Measurements from ENCODE around the gene DBF4B.
"Not testable (repeated sequence)": the region's sequence is repeated elsewhere in the genome, so short reads cannot be mapped to it uniquely, and the experiment has no call there.

The DBF4B gene

DNA sequence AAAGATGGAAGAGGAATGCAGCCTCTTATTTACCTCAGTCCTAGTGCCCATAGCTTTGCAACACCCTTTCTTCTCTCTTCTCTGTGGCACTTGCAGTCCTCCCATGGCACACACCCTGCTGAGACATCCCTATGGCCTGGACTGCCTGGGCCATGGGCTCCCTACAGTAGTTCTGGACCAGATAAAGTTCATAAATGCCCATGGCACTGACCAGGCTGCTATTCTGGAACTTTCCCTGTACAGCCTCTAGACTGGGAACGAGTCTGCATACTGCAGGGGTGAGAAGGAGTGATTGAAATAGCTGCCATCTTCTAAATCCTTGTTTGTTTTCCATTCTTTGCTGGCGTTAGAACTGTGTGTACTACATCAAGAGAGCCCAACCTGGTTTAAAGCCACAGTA lies 25.8 kb downstream of the DBF4B start:
- no peak for DNase-seq

DNA sequence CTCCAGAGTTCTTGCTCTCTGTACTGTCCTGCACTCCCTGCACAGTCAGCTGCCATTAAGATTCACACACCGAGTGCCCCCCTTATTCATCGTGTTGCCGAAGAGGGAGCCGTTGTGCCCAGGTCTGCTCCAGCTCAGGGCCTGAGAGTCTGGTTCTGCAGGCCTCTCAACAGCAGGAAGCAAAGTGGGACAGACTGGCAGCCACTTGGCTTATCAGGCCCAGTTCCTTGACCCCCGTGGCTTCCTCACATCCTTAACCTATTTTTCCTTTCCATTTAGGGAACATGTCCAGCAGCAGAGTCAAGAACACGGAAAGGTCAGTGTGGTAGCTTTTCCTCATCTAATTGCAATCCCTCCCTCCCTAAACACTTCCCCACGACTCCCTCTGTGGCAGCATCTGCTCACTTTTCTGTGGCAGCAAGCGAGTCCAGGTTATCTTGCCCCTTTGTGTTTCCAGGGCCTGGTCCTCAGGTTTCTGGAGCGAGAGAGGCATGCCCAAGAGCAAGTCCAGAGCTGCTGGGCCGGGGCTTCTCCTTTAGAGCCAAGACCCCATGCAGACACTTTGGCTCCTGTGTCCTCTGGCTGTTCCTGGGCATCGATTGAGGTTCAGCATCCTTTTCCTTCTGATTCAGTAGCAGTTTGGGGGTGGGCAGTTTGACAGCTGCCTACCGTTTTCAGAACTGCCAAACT lies 28.2 kb downstream of the DBF4B start:
- no peak for DNase-seq

DNA sequence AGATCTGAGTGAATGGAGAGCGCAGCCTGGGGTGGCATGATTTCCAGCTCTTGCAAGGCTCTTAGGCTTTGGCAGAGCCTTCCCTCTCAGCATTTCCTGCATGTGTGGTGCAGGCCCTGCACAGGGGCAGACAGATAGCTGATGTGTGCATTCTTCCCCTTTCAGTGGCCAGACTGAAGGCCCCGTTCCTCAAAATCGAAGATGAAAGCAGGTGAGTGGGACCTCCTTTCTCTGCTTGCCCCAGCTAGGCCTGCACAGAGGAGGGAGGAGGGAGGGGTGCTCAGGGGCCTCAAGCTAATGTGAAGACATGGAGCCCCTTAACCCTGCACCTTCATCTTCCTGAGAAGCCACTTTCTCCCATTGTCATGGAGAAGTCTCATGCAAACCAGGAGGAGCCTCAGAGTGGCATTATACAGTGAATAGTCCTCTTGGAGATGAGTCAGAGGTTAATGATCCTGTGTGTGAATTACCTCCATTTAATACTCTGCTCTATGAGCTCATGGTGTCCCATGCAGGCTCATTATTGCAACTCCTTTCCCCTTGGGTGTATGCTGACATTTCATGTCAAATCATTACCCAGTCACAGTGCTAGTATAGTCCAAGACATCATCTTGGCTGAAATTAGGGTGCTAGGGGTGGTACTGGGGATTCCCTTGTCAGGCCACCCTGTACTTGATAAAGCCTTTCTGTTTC lies 29.9 kb downstream of the DBF4B start:
- no peak for DNase-seq

DNA sequence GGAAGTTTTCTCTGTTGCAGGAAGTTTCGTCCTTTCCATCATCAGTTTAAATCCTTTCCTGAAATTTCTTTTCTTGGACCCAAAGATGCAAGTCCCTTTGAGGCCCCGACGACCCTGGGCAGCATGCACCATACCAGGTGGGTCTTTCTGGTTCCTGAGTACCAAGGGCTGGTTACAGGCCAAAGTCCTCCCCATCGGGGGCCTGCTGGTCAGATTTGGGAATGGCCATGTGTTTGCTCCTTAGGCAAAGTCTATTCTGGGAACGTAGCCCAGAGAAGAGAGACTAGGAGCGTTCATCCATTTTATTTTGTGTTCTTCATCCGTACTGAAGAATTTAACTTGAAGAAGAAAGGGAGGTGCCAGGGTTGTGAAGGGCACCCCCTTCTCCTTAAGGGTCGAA lies 32.9 kb downstream of the DBF4B start:
- DNase-seq = no peak

DNA sequence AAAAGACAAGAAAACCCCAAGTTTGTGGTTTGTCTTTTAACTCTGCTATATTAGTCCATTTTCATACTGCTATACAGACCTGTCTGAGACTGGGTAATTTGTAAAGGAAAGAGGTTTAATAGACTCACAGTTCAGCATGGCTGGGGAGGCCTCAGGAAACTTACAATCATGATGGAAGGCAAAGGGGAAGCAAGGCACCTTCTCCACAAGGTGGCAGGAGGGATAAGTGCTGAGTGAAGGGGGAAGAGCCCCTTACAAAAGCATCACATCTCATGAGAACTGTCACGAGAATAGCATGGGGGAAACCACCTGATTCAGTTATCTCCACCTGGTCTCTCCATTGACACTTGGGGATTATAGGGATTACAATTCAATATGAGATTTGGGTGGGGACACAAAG lies 36.8 kb downstream of the DBF4B start:
- DNase-seq = no peak

DNA sequence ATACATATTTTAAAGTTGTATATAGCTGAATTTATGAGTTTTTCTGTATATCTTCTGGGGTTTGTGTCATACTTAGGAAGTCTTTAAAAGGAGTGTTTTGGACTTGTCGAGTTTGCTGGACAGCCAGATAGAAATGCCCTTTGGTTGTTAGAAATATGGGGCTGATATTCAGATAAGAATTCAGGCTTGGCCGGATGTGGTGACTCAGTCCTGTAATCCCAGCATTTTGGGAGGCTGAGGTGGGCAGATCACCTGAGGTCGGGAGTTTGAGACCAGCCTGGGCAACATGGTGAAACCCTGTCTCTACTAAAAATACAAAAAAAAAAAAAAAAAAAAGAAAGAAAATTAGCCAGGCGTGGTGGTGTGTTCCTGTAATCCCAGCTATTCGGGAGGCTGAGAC lies 37.3 kb downstream of the DBF4B start:
- not testable (repeated sequence) for DNase-seq

DNA sequence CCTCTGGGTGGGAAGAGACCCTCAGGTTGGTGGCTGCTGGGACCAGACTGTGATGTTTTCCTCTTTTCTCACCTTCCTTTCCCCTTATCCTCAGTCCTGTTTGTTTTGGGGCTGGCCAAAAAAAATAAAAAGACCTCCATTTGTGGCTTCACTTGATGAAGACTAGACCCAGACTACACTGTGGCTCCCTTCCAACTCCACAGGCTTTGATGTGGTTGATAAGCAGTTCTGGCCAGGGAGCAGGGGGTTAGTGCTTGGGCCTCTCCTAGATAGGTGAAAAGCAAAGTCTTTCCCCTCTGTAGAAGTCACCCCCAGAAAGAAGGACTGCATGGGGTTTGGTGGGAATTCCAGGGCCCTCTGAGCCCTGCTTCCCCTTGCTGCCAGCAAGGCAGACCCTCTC lies 39.1 kb downstream of the DBF4B start:
- DNase-seq = no peak

DNA sequence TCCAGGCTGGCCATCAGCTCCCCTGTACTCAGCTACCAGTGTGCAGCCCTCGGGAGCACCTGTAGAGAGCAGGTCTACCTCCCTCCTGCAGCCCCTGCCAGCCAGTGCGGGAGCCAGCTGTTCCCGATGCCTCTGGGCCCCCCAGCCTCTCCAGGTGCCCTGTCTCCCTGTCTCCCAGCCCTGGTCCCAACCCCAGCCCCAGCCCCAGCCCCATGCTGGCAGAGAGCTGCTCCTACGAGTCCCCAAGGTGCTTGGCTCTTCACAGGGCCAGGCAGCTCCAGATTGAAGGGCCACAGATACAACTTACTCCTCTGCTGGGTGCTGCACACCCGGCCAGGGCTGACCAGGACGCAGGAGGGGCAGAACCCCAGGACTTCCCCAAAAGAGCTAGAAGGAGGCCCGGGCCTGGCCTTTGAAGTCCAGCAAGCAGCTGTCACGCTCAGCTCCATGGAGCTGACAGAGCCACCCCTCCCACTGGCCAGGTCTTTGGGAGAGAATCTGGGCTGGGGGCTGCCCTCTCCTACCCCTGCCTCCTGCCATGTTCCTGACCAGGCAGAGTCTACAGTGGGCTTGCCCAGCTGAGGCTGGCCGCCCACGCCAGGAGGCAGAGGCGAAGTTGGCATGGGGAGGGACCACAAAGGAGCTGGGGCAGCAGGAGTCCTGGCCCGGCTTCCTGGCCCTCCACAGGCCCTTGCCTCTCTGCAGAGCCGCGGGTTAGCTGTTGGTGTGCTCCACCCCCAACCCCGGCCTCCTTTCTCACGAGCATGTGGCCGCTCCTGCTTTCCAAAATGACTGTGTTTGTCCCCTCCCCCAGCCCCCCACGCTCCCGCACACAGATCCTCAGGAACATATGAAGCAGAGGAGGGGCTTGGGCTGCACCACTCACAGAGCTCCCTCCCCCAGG lies 40.9 kb downstream of the DBF4B start:
- DNase-seq = peak; percentile 78

DNA sequence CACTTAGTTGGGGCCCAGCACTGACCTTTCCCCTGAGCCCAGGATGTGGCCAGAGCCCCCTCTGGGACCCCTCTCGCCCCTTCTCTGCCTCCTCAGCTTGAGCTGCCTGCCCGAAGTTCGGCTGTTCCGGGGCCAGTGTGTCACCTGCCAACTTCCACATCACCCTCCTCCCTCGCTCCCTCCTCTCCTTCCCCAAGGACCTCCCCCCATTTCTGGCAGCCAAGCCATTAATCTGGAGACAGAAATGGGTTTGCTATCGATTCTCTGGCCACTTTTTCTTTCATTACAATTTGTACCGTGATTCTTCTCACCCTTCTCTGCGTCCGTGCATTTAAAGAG lies 41.5 kb downstream of the DBF4B start:
- no peak for DNase-seq

DNA sequence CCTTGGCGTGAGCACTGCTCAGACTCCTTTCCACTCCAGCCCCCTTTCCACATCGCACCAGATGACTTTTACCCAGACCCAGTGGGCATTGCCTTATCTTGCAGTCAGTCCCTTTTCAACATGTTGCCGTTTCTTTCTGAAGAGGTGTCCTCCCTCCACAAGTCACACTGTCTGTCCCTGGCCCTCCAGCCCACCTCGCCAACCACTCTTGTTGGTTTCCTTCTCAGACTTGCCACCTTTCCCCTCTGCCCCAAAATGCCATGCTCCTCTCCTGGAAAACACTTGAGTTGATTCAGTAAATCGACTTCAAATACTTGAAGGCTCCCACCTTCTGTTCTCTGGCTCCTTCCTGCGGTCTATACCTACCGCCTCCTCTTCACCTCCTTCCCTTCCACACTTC lies 42.9 kb downstream of the DBF4B start:
- no peak for DNase-seq

DNA sequence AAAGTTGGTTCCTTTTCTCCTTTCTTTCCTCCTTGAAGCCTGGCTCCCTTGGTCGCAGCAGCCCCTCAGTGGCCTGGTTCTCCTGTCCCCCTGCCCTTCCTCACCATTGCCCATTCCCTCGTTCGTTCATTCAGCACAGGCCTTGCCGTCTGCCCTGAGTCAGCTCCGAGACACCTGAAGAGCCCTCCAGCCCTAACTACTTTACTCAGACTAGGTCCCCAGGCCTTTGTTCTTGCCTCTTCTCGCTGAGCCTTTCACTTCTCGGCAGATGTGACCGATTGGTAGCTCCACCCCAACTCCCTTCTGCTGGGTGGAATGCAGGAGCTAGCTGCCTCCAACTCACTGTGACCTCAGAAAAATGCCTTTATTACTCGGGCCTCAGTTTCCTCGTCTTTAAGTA lies 43.3 kb downstream of the DBF4B start:
- DNase-seq = no peak

DNA sequence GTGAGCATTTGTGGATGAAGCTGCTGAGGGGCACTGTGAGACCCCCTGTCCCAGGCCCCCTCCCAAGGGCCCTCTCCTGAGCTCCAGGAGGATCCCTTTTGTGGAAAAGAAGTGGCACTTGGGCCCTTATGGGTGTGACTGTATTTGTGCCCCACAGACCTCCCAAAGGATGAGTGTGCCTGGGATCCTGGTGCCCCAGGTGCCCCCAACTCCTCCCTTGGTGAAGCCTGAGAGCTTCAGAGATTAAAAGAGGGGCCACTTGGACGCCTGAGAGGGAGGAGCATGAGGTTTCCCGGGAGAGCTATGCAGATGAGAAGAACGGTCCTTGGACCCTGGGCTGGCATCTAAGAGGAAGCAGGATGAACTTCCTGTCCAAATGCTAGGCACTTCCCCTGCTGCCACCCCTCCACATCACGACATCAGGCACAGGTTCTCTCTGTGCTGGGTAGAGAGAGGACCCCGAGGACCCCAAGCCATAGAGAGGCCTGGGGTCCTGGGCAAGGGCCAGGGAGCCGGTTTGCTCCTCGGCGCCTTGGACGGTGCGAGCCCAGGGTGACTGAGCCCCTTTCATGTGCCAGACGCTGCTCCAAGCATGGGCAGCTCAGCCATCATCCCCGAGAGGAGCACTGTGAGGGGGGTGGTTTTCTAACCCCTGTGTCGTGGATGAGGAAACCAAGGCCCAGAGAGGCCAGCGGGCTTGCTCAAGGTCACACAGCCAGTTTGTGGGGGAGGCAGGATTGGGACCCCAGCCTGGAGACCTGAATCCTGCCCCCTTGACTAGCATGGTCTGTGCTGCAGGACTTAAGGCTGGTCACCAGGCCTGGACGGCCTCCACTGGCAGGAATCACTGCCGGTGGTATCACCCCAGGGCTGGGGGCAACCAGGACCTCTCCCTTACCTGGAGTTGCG lies 44.7 kb downstream of the DBF4B start:
- DNase-seq = no peak

DNA sequence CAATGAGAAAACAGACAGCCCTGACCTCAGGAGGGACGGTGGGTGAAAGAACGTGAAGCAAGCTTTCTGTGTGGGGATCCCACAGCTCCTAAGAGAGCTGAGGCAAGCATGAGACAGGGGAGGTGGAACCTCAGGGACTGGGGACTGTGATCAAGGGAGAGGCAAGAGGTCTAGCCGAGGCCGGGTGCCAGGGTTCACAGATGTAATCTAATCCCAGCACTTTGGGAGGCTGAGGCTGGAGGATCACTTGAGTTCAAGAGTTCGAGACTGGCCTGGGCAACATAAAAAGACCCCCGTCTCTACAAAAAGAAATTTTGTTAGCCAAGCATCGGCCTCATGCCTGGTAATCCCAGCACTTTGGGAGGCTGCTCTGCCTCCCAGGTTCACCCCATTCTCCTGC lies 45.8 kb downstream of the DBF4B start:
- DNase-seq = no peak

DNA sequence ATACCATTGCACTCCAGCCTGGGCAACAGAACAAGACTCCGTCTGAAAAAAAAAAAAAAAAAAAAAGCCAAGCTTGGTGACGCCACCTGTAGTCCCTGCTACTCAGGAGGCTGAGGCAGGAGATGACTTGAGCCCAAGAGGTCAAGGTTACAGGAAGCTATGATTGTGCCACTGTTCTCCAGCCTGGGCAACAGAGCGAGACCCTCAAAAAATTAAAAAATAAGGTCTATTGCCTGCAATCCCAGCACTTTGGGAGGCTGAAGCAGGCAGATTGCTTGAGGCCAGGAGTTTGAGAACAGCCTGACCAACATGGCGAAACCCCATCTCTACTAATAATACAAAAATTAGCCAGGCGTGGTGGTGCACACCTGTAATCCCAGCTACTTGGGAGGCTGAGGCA lies 46.7 kb downstream of the DBF4B start:
- DNase-seq = not testable (repeated sequence)

DNA sequence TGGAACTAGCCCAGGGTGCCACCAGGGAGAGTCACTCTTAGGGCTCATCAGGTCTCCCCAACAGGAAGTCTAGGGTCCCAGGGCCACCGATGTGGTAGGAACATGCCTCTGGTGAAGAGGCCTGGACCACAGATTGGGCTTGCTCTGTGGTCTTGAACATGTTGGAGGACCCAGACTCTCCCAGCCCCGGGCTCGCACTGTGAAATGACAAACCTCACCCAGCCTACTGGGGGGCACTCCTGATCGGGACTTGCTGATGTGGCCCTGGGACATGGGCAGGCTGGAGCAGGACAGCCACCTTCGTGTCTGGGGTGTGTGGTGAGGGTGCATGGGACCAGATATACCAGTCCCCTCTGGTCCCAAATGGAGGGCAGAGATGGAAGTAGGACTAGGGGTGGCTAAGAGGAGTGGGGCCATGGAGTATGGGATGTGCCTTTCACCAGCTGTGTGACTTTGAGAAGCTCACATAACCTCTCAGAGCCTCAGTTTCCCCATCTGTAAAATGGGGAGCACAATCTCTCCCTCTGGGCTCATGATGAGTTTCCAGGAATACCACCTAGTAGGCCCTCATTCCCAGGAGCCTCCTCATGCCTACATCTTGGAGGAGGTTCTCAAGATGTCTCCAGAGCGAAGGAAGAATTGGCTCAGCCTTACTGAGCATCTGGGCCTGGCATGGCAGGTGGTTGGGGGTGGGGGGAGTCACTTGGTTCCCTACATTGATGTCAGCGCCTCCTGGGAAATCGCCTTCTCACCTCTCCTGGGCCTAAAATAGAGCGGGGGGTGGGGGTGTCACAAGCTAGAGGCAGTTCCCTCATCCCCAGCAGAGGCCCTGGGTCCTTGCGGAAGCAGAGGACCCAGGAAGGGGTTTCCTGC lies 48.8 kb downstream of the DBF4B start:
- DNase-seq = no peak

DNA sequence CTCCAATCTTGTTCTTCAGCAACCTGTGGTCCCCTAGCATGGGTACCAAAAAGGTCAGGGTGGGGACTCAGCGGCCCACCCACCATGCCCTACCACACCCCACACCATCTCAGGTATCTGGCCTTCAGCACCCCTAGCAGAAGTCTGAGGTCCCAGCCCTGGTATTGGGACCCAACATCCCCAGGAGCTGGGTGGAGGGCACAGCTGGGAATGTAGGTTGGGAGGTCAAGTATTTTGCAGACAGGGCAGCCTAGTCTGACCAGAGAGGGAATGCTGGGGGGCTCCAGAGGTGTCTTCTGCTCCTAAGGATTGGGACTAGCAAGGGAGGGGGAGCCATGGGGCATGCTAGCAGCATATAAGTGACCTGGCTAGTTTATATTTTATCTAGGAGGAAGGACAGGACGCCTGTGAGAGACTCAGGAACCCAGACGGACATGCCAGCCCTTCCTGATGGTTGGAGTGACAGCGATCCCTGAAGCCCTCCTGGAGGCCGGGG lies 49.5 kb downstream of the DBF4B start:
- no peak for DNase-seq

DNA sequence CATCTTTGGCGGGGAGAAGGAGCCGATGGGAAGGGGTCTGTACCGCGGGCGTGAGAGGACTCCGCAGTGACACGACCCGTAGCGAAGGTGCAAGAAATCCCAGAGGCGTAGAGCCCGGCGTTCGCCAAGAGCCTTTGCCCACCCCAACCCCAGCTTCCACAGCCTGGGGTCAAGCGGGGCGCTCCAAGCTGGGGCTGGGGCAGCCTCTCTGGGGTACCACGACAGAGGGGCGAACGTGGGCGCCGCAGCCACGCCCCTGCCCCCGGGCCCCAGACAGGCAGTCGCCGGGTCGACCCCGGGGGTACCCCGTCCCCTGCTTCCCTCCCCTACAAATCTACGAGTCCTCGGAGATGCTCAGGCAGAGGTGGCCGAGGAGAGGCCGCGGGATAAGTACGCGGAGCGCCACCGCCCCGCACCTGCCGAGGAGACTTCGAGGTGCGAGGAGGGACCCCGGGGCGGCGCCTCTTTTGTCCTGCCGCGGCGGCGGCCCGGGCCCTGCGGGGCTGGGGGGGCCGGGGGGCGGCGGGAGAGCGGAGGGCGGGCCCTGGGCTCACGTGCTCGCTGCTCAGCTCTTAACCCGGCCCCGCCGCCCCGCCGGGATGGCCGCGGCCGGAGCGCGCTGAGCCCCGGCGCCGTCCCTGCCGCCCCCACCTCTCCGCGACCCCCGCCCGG lies 50.1 kb downstream of the DBF4B start, which contains the start of gene ADAM11:
ADAM11 (plus strand) TSS at position 575 of the 672 bp plus-strand sequence. CDS start 212 bp downstream, outside the sequence.
- no peak for DNase-seq

DNA sequence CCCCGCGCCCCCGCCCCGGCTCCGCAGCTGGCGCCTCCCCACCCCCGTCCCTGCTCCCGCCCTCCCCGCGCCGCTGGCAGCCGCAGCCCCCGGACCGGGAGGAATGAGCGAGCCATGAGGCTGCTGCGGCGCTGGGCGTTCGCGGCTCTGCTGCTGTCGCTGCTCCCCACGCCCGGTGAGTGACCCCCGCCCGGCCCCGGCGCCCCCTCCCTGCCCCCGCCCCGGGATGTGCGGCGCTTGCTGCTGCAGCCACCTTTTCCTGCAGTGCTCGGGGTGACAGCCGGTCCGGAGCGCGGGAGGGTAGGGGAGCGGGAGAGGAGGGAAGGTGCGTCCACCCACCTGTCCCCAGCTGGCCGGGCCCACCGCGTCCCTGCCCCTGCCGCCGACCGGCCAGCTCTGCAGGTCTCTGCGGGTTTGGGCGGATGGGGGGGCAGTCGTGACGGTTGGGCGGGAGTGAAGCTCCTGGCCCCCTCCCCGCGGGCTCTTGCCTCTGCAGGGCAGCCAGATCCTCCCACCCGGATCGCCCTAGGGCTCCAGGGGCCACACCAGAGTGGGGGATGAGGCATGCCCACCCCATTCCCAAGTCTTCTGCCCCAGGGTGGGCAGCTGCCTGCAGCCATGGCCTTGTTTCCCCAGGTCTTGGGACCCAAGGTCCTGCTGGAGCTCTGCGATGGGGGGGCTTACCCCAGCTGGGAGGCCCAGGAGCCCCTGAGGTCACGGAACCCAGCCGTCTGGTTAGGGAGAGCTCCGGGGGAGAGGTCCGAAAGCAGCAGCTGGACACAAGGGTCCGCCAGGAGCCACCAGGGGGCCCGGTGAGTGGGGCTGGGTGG lies 50.8 kb downstream of the DBF4B start:
- no peak for DNase-seq

DNA sequence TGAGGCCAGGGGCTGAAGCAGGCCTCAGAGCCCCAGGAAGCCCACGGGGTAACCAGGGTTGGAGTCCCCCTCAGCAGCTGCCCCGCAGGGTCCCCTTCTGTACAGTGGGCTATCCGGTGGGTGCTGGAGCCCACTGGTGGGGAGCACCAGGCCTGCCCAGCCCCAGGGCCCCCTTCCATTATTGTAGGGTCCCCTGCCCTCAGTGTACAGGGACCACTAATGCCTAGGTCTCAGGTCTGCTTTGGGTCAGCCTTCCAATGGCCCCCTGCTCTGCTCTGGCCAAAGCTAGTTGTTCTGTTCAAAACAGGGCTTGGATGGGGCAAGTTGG lies 51.4 kb downstream of the DBF4B start:
- DNase-seq = no peak

Data from left hindlimb (tissue), 1 donor.